CD14-positive monocyte (primary cell): ENCODE measurements around the gene PAQR8. TPM values are rescaled to one million over a fixed set of nuclear protein-coding genes. Genes with fewer than 3 reads are reported as not detected.

ENCODE experiments used
- DNase-seq, 3 donors: peaks; one replicate each; pipeline ENCODE4 v3.0.0-alpha.2; 2011 to 2022
- H2AFZ ChIP-seq: 2 replicates; pipeline ENCODE4 v1.6.0; 2012; ENCODE audit warnings: mild to moderate bottlenecking, low read depth, low read length, inconsistent platforms; ENCODE audit not compliant: insufficient read depth, poor library complexity, severe bottlenecking
- H3K27ac ChIP-seq, 2 donors: 1 replicate in 1 of 2; 2 replicates in 1 of 2; pipeline ENCODE4 v1.5.1; 2012 to 2013; ENCODE audit warnings: low read length in 2 of 2, control low read depth in 1 of 2, inconsistent platforms in 1 of 2, low read depth in 1 of 2, mild to moderate bottlenecking in 1 of 2
- H3K27me3 ChIP-seq, 2 donors: one replicate each; pipeline versions ENCODE4 v1.6.0 to v1.6.1; 2011 to 2013; ENCODE audit warnings: low read length in 2 of 2; ENCODE audit not compliant: control insufficient read depth in 2 of 2, insufficient read depth in 2 of 2
- H3K36me3 ChIP-seq, 2 donors: replicated peaks in 1 of 2; 1 replicate in 1 of 2; 2 replicates in 1 of 2; pipeline versions ENCODE4 v1.5.1 to v1.6.1; 2012 to 2013; ENCODE audit warnings: low read length in 2 of 2, control low read depth in 1 of 2, inconsistent platforms in 1 of 2, mild to moderate bottlenecking in 1 of 2; ENCODE audit not compliant: insufficient read depth in 2 of 2, control insufficient read depth in 1 of 2
- H3K4me1 ChIP-seq, 2 donors: 1 replicate in 1 of 2; 2 replicates in 1 of 2; pipeline versions ENCODE4 v1.5.1 to v1.6.1; 2012 to 2013; ENCODE audit warnings: low read length in 2 of 2, control low read depth in 1 of 2, inconsistent platforms in 1 of 2, mild to moderate bottlenecking in 1 of 2, moderate library complexity in 1 of 2; ENCODE audit not compliant: insufficient read depth in 2 of 2, control insufficient read depth in 1 of 2
- H3K4me2 ChIP-seq: replicated peaks from 2 replicates; pipeline ENCODE3; 2012; ENCODE audit warnings: low read length, moderate library complexity, mild to moderate bottlenecking; ENCODE audit not compliant: poor library complexity, severe bottlenecking; ENCODE audit errors: extremely low read depth
- H3K4me3 ChIP-seq, 3 experiments: fragments of 200-600 bp in 1 of 3; sonication (generic) in 1 of 3; replicated peaks in 1 of 3; 1 replicate in 2 of 3; 2 replicates in 1 of 3; pipeline ENCODE4 v1.5.1; 2011 to 2013; ENCODE audit warnings: low read length in 3 of 3, mild to moderate bottlenecking in 3 of 3, control low read depth in 2 of 3, low read depth in 2 of 3, inconsistent platforms in 1 of 3, moderate library complexity in 1 of 3
- H3K79me2 ChIP-seq: 2 replicates; pipeline ENCODE4 v1.6.0; 2012; ENCODE audit warnings: mild to moderate bottlenecking, control low read depth, inconsistent platforms, low read length, moderate library complexity; ENCODE audit not compliant: insufficient read depth
- H3K9ac ChIP-seq: 2 replicates; pipeline ENCODE4 v1.6.0; 2017; ENCODE audit warnings: low read length, mild to moderate bottlenecking; ENCODE audit not compliant: insufficient read depth, poor library complexity, severe bottlenecking
- H3K9me3 ChIP-seq, 2 donors: replicated peaks in 1 of 2; 1 replicate in 1 of 2; 2 replicates in 1 of 2; pipeline versions ENCODE4 v1.5.1 to v1.6.1; 2012 to 2013; ENCODE audit warnings: low read length in 2 of 2, control low read depth in 1 of 2; ENCODE audit not compliant: control insufficient read depth in 1 of 2, insufficient read depth in 1 of 2
- H4K20me1 ChIP-seq: 2 replicates; pipeline ENCODE4 v1.6.0; 2012; ENCODE audit warnings: mild to moderate bottlenecking, low read length, control low read depth, moderate library complexity; ENCODE audit not compliant: insufficient read depth
- H3K27ac Mint-ChIP-seq, 7 donors: one replicate each; pipeline ENCODE4 v1.8.0; 2020; ENCODE audit warnings: mild to moderate bottlenecking in 7 of 7, mixed read lengths in 7 of 7, moderate library complexity in 6 of 7, inconsistent platforms in 2 of 7
- H3K27me3 Mint-ChIP-seq, 3 donors: one replicate each; pipeline ENCODE4 v1.8.0; 2021 to 2022; ENCODE audit warnings: low read depth in 3 of 3, mild to moderate bottlenecking in 3 of 3, mixed read lengths in 3 of 3, moderate library complexity in 3 of 3, inconsistent platforms in 1 of 3
- H3K36me3 Mint-ChIP-seq, 2 donors: one replicate each; pipeline ENCODE4 v1.8.0; 2020; ENCODE audit warnings: mixed read lengths in 2 of 2, inconsistent platforms in 1 of 2, mild to moderate bottlenecking in 1 of 2
- H3K4me1 Mint-ChIP-seq: one replicate; pipeline ENCODE4 v1.8.0; 2020; ENCODE audit warnings: mild to moderate bottlenecking, mixed read lengths
- H3K4me3 Mint-ChIP-seq, 2 donors: one replicate each; pipeline ENCODE4 v1.8.0; 2020; ENCODE audit warnings: mild to moderate bottlenecking in 2 of 2, mixed read lengths in 2 of 2, moderate library complexity in 1 of 2
- H3K9me3 Mint-ChIP-seq, 7 donors: one replicate each; pipeline ENCODE4 v1.8.0; 2020 to 2022; ENCODE audit warnings: mixed read lengths in 7 of 7, mild to moderate bottlenecking in 6 of 7, moderate library complexity in 6 of 7, inconsistent platforms in 2 of 7
- CTCF ChIP-seq: fragments of 200-600 bp; IDR thresholded peaks from one replicate; pipeline ENCODE4 v1.8.0; 2022; ENCODE audit warnings: antibody characterized with exemption, mild to moderate bottlenecking
- WGBS: methylation state at CpG from one replicate; pipeline ENCODE4 v1.1.5; 2013; ENCODE audit warnings: missing lambda C conversion rate; ENCODE audit not compliant: insufficient coverage; 5-methylcytosine and 5-hydroxymethylcytosine counted together
- intact Hi-C, 2 donors: fragments of 100-400 bp; cut with micrococcal nuclease; formaldehyde crosslinking; loops; one replicate each; pipeline versions ENCODE4 v1.15.0 to v1.15.1; 2023
- polyA plus RNA-seq, 3 donors: library from polyadenylated mRNA; depleted of rRNA in 1 of 3; unstranded in 2 of 3; stranded (reverse) in 1 of 3; fragments of 300-500 nt in 2 of 3; fragments of >200 nt in 1 of 3; fragmentation: Illumina TruSeq in 2 of 3; gene quantifications; 1 replicate in 2 of 3; 2 replicates in 1 of 3; pipeline ENCODE4 v1.2.3, GENCODE V29; 2012 to 2021

The PAQR8 gene
- polyA plus RNA-seq, 3 donors, result 2.4 to 17.4 (median 6.8) TPM

DNA sequence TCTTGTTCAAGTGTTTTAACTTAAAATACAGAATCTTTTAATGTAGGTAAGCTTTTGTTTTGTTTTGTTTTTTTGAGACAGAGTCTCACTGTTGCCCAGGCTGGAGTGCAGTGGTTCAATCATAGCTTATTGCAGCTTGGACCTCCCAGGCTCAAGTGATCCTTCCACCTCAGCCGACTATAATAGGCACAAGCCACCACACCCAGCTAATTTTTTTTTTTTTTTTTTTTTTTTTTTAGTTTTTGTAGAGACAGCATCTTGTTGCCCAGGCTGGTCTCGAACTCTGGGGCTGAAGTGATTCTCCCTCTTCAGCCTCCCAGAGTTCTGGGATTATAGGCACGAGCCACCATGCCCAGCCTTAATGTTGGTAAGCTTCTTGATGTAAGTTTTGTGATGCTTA lies 61.5 kb downstream of the PAQR8 start:
- no peak for DNase-seq
- Histone ChIP-seq H3K27me3 (no peaks in the 10 kb centered on the region), H3K36me3 (no peaks in the 10 kb centered on the region), H3K9me3 (no peaks in the 10 kb centered on the region), H2AFZ (no peak overlapping the region), H3K9ac (no peak overlapping the region), H4K20me1 (no peaks in the 10 kb centered on the region), H3K4me1 (peaks cover 14 to 20% of the 10 kb centered on the region in 2 donors), H3K27ac (no peak overlapping the region), H3K4me2 (no peak overlapping the region), H3K4me3 (no peak overlapping the region), H3K79me2 (no peaks in the 10 kb centered on the region)
- no CpG with 5 or more reads among the region's 3 CpGs for WGBS
- TF ChIP-seq CTCF, result no peak
- H3K9me3 Mint-ChIP-seq, result peaks cover 0 to 2% (median 0%) of the 10 kb centered on the region in 7 donors
- no peak overlapping the region for H3K4me3 Mint-ChIP-seq
- peaks cover 10% of the 10 kb centered on the region for H3K4me1 Mint-ChIP-seq
- intact Hi-C loops, result loop anchor here (5.0 kb wide), 3 partner anchors 141 to 574 kb away; partner anchors contain the start of genes GSTA4 (in 1 of the 2) and MCM3 (in 1 of the 2)
- no peaks in the 10 kb centered on the region for H3K36me3 Mint-ChIP-seq
- peaks cover 0 to 3% (median 1%) of the 10 kb centered on the region in 3 donors for H3K27me3 Mint-ChIP-seq
- no peak overlapping the region for H3K27ac Mint-ChIP-seq

GRCh38 chr6:52423971-52424381 lies 62.0 kb downstream of the PAQR8 start:
- H4K20me1 ChIP-seq, result no peaks in the 10 kb centered on the region
- no peaks in the 10 kb centered on the region for H3K27me3 ChIP-seq
- no peaks in the 10 kb centered on the region for H3K79me2 ChIP-seq
- intact Hi-C loops, result loop anchor here (5.0 kb wide), 3 partner anchors 142 to 573 kb away; partner anchors contain the start of genes GSTA4 (in 1 of the 2) and MCM3 (in 1 of the 2)
- H2AFZ ChIP-seq, result no peak overlapping the region
- no peaks in the 10 kb centered on the region for H3K9me3 ChIP-seq
- Mint-ChIP-seq H3K4me3 (no peak overlapping the region), H3K9me3 (peaks cover 0 to 2% (median 0%) of the 10 kb centered on the region in 7 donors), H3K27ac (no peak overlapping the region), H3K27me3 (peaks cover 0 to 3% (median 1%) of the 10 kb centered on the region in 3 donors), H3K4me1 (peaks cover 10% of the 10 kb centered on the region), H3K36me3 (no peaks in the 10 kb centered on the region)
- peaks cover 14 to 20% of the 10 kb centered on the region in 2 donors for H3K4me1 ChIP-seq
- no peak overlapping the region for H3K27ac ChIP-seq
- no peak overlapping the region for H3K4me2 ChIP-seq
- no peak overlapping the region for H3K4me3 ChIP-seq
- no peak for TF ChIP-seq CTCF
- no peak for DNase-seq
- no peaks in the 10 kb centered on the region for H3K36me3 ChIP-seq
- H3K9ac ChIP-seq, result no peak overlapping the region
- WGBS, result 95% methylated on average over 6 of the region's 8 CpGs
